Thyroid gland (tissue), 4 donors: Measurements from ENCODE around the gene ZP1.
A peak's percentile ranks its signal among the peaks of the same experiment; 100 is the strongest.

Source experiments
- POLR2A ChIP-seq, 2 donors: fragments of 450-650 bp; IDR thresholded peaks; one replicate each; pipeline ENCODE4 v1.6.1; 2017; ENCODE audit warnings: antibody characterized with exemption in 2 of 2, mild to moderate bottlenecking in 2 of 2, moderate library complexity in 1 of 2
- TF ChIP-seq, protein P1 (sequence below), 6 experiments: fragments of 200-600 bp in 3 of 6; fragments of 450-650 bp in 3 of 6; sonication (generic) in 3 of 6; IDR thresholded peaks; one replicate each; pipeline ENCODE4 v1.5.1; 2016 to 2019; ENCODE audit warnings: antibody characterized with exemption in 6 of 6, mild to moderate bottlenecking in 2 of 6, inconsistent platforms in 1 of 6, moderate library complexity in 1 of 6

DNA sequence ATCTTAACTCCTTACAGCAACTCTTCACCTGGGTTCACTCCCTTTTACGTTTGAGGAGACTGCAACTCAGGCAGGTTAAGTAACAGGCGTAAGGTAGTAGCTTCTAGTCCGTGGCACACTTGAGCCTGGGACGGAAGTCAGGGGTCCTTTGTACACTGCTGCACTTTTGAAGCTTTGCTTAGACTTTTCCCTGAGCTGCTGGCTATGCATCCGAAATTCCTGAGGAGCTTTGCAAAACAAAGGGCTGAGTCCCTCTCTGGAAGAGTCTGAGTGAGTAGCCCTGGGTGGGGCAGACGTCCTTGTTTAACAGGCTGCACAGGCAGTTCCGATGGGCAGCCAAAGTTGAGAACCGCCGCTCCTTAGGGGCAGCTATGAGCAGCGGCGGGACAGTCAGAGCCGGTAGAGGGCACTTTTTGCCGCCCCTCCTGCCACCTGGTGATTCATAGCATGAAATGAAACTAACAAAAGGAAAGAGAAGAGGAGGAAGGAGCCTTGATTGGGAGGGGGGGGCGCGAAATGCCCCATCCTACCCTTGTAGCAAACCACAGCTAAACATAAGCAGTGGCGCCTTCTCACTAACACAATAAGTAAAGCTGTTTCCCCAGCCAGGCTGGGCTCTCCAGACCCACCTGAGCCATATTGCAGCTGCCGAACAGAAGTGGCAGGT, 48.0 kb downstream of the ZP1 start:
- TF ChIP-seq, protein P1, sequence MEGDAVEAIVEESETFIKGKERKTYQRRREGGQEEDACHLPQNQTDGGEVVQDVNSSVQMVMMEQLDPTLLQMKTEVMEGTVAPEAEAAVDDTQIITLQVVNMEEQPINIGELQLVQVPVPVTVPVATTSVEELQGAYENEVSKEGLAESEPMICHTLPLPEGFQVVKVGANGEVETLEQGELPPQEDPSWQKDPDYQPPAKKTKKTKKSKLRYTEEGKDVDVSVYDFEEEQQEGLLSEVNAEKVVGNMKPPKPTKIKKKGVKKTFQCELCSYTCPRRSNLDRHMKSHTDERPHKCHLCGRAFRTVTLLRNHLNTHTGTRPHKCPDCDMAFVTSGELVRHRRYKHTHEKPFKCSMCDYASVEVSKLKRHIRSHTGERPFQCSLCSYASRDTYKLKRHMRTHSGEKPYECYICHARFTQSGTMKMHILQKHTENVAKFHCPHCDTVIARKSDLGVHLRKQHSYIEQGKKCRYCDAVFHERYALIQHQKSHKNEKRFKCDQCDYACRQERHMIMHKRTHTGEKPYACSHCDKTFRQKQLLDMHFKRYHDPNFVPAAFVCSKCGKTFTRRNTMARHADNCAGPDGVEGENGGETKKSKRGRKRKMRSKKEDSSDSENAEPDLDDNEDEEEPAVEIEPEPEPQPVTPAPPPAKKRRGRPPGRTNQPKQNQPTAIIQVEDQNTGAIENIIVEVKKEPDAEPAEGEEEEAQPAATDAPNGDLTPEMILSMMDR (IDR thresholded peaks at IDR 0.05) = peak in 3 of 6 experiments; percentile 15 to 34 (median 27)
- TF ChIP-seq POLR2A (IDR thresholded peaks at IDR 0.05) = no peak
